Spleen (tissue), 11 donors: ENCODE measurements around the gene ULBP3. TPM values are rescaled to one million over a fixed set of nuclear protein-coding genes. Genes with fewer than 3 reads are reported as not detected.

Experiments
- DNase-seq: peaks from one replicate; pipeline ENCODE4 v3.0.0-alpha.2; 2020
- H3K27ac ChIP-seq, 8 donors: fragments of 200-600 bp; sonication (generic) in 7 of 8; 1 replicate in 4 of 8; 2 replicates in 4 of 8; pipeline versions ENCODE4 v1.5.0 to v1.8.0; 2016 to 2021; ENCODE audit warnings: inconsistent platforms in 4 of 8, mild to moderate bottlenecking in 4 of 8, moderate library complexity in 1 of 8
- H3K27me3 ChIP-seq, 7 donors: fragments of 200-600 bp; sonication (generic) in 6 of 7; replicated peaks in 1 of 7; 1 replicate in 4 of 7; 2 replicates in 3 of 7; pipeline versions ENCODE4 v1.5.0 to v1.8.0; 2016 to 2021; ENCODE audit warnings: inconsistent platforms in 3 of 7, mild to moderate bottlenecking in 1 of 7
- H3K36me3 ChIP-seq, 6 donors: fragments of 200-600 bp; sonication (generic) in 5 of 6; 1 replicate in 4 of 6; 2 replicates in 2 of 6; pipeline versions ENCODE4 v1.5.0 to v1.8.0; 2016 to 2021; ENCODE audit warnings: inconsistent platforms in 2 of 6
- H3K4me1 ChIP-seq, 6 donors: fragments of 200-600 bp; sonication (generic) in 5 of 6; 1 replicate in 3 of 6; 2 replicates in 3 of 6; pipeline versions ENCODE4 v1.5.0 to v1.8.0; 2016 to 2021; ENCODE audit warnings: inconsistent platforms in 3 of 6
- H3K4me3 ChIP-seq, 8 donors: fragments of 200-600 bp; sonication (generic) in 7 of 8; 1 replicate in 4 of 8; 2 replicates in 4 of 8; pipeline versions ENCODE4 v1.5.0 to v1.8.0; 2016 to 2021; ENCODE audit warnings: inconsistent platforms in 4 of 8, mild to moderate bottlenecking in 4 of 8, moderate library complexity in 2 of 8
- H3K9me3 ChIP-seq, 8 donors: fragments of 200-600 bp; sonication (generic) in 7 of 8; 1 replicate in 4 of 8; 2 replicates in 4 of 8; pipeline versions ENCODE4 v1.5.0 to v1.8.0; 2016 to 2021; ENCODE audit warnings: inconsistent platforms in 4 of 8
- CTCF ChIP-seq, 11 experiments: fragments of 200-600 bp in 7 of 11; fragments of 450-650 bp in 4 of 11; sonication (generic) in 4 of 11; IDR thresholded peaks in 8 of 11; conservative IDR thresholded peaks in 3 of 11; 1 replicate in 7 of 11; 2 replicates in 4 of 11; pipeline versions ENCODE4 v1.4.0 to v1.8.0; 2016 to 2021; ENCODE audit warnings: antibody characterized with exemption in 11 of 11, inconsistent platforms in 4 of 11, mild to moderate bottlenecking in 1 of 11
- POLR2A ChIP-seq, 3 donors: fragments of 450-650 bp; IDR thresholded peaks; one replicate each; pipeline ENCODE4 v1.5.1; 2017; ENCODE audit warnings: antibody characterized with exemption in 3 of 3, mild to moderate bottlenecking in 1 of 3
- POLR2AphosphoS5 ChIP-seq, 3 donors: sonication (generic); formaldehyde crosslinking; IDR thresholded peaks; one replicate each; pipeline ENCODE4 v1.5.1; 2017; ENCODE audit warnings: antibody characterized with exemption in 3 of 3
- WGBS, 5 donors: extraction: QIAGEN DNeasy Blood & Tissue Kit in 3 of 5; methylation state at CpG; one replicate each; pipeline versions ENCODE4 v1.1.5 to v1.1.7; 2013 to 2018; 5-methylcytosine and 5-hydroxymethylcytosine counted together
- intact Hi-C: fragments of 100-400 bp; cut with DNase I; formaldehyde crosslinking; loops from one replicate; pipeline ENCODE4 v1.15.0; 2023; ENCODE audit warnings: low total_unique reads
- polyA plus RNA-seq, 3 donors: library from polyadenylated mRNA; stranded (reverse); fragments of 200-250 nt; gene quantifications; one replicate each; pipeline ENCODE4 v1.2.1, GENCODE V29; 2013
- total RNA-seq, 7 donors: library from RNA; depleted of rRNA in 3 of 7; stranded (reverse); fragments of >200 nt in 3 of 7; fragmentation: NEBNext Ultra II Directional in 4 of 7; extraction: Animal tissue kit (Norgen Biotek cat#: 25700) in 4 of 7; gene quantifications; one replicate each; pipeline versions ENCODE4 v1.1.0 to v1.2.1, GENCODE V29; 2016 to 2021
- donor health status: healthy with polysubstance abuse.
- donor health status: DM: no; HTN: no; CAD: no; lungs with moderate emphysema.
- donor health status: DM: no; HTN: no; CAD: no.
- donor health status: Bipolar disorder and iron deficiency.
- donor health status: healthy.
- donor health status: DM: no; HTN: no; CAD: no.
- donor health status: DM: yes; HTN: yes; CAD: no.

ULBP3 gene
- total and polyA plus RNA-seq, 10 donors = 0.15 to 2.2 (median 0.85) TPM; not detected in 1

GRCh38 chr6:150116200-150116800, 47.4 kb upstream of the ULBP3 start:
- H3K4me3 ChIP-seq = no peak overlapping the region
- intact Hi-C loops = no loop called here
- TF ChIP-seq POLR2A (IDR thresholded peaks at IDR 0.05) = no peak
- TF ChIP-seq POLR2AphosphoS5 (IDR thresholded peaks at IDR 0.05) = no peak
- no peak for TF ChIP-seq CTCF (IDR thresholded peaks at IDR 0.05 in 8 of 11, conservative IDR thresholded peaks at IDR 0.05 in 3 of 11)
- H3K4me1 ChIP-seq = peaks cover 0 to 15% (median 9%) of the 10 kb centered on the region in 6 donors
- peaks cover 0 to 2% (median 0%) of the 10 kb centered on the region in 7 donors for H3K27me3 ChIP-seq
- DNase-seq = no peak
- H3K9me3 ChIP-seq = peaks cover 0 to 7% (median 0%) of the 10 kb centered on the region in 8 donors
- H3K36me3 ChIP-seq = no peaks in the 10 kb centered on the region
- WGBS, 5 donors = 69 to 87% (median 78%) methylated on average over 6 to 8 of the region's 8 CpGs
- H3K27ac ChIP-seq = no peak overlapping the region

DNA sequence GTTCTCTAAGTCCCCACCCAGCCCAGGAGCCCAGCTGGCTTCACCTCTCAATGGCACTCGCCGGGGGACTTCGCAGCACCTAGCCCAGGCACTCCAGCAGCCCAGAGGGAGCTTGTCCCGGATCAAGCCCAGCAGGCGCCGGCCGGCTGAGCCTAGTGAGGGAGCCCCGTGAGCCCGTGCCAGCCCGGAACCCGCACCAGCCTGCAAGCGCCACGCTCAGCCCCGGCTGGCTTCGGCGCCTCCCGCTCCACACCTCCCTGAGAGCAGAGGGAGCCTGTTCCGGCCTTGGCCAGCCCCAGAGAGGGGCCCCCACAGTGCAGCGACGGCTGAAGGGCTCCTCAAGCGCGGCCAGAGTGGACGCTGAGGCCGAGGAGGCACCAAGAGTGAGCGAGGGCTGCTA, 46.8 kb upstream of the ULBP3 start:
- WGBS, 5 donors = 90 to 96% (median 94%) methylated on average over 9 to 25 of the region's 25 CpGs
- intact Hi-C loops = no loop called here
- DNase-seq = no peak

GRCh38 chr6:150112233-150112632, 43.3 kb upstream of the ULBP3 start:
- Histone ChIP-seq H3K27me3 (peaks cover 0 to 4% (median 0%) of the 10 kb centered on the region in 7 donors), H3K9me3 (peaks cover 0 to 7% (median 0%) of the 10 kb centered on the region in 8 donors), H3K4me1 (no peaks in the 10 kb centered on the region), H3K27ac (no peak overlapping the region), H3K36me3 (no peaks in the 10 kb centered on the region), H3K4me3 (no peak overlapping the region)
- no peak for DNase-seq
- WGBS, 5 donors = 87 to 95% (median 89%) methylated on average over 6 of the region's 6 CpGs
- TF ChIP-seq POLR2AphosphoS5 (IDR thresholded peaks at IDR 0.05) (no peak), CTCF (IDR thresholded peaks at IDR 0.05 in 8 of 11, conservative IDR thresholded peaks at IDR 0.05 in 3 of 11) (no peak), POLR2A (IDR thresholded peaks at IDR 0.05) (no peak)
- intact Hi-C loops = no loop called here

More for the DNA sequence above, 46.8 kb upstream of the ULBP3 start:
- H3K27me3 ChIP-seq = no peaks in the 10 kb centered on the region
- H3K36me3 ChIP-seq = no peaks in the 10 kb centered on the region
- H3K4me1 ChIP-seq = peaks cover 0 to 15% (median 9%) of the 10 kb centered on the region in 6 donors
- peaks cover 0 to 7% (median 0%) of the 10 kb centered on the region in 8 donors for H3K9me3 ChIP-seq
- TF ChIP-seq POLR2AphosphoS5 (IDR thresholded peaks at IDR 0.05) (no peak), CTCF (IDR thresholded peaks at IDR 0.05 in 8 of 11, conservative IDR thresholded peaks at IDR 0.05 in 3 of 11) (no peak), POLR2A (IDR thresholded peaks at IDR 0.05) (no peak)
- no peak overlapping the region for H3K4me3 ChIP-seq
- H3K27ac ChIP-seq = no peak overlapping the region

- DNase-seq = no peak
- TF ChIP-seq CTCF (IDR thresholded peaks at IDR 0.05 in 8 of 11, conservative IDR thresholded peaks at IDR 0.05 in 3 of 11) = no peak
- no peak for TF ChIP-seq POLR2AphosphoS5 (IDR thresholded peaks at IDR 0.05)
- no peak for TF ChIP-seq POLR2A (IDR thresholded peaks at IDR 0.05)
- Histone ChIP-seq H3K4me1 (no peaks in the 10 kb centered on the region), H3K4me3 (no peak overlapping the region), H3K27ac (no peak overlapping the region), H3K27me3 (no peaks in the 10 kb centered on the region), H3K9me3 (no peaks in the 10 kb centered on the region), H3K36me3 (no peaks in the 10 kb centered on the region)
- intact Hi-C loops = no loop called here
- 79 to 96% (median 94%) methylated on average over 4 of the region's 4 CpGs for WGBS, 5 donors
These were observed 33.9 kb upstream of the ULBP3 start for GRCh38 chr6:150102750-150103270.
